GM21367 (cell line): ENCODE data around the gene TMTC1.

Experiments used
- ATAC-seq: cut with Tn5 transposase; IDR thresholded peaks from one replicate; pipeline ENCODE4 v1.9.1; 2021; ENCODE audit not compliant: unreplicated experiment

The TMTC1 gene

GRCh38 chr12:29545102-29545467 lies 238.7 kb downstream of the TMTC1 start:
- peak; percentile 81 for ATAC-seq

GRCh38 chr12:29544428-29545101 lies 239.2 kb downstream of the TMTC1 start:
- ATAC-seq: peak; percentile 20

- no peak for ATAC-seq
These were observed 240.7 kb downstream of the TMTC1 start for GRCh38 chr12:29543036-29543435.

- ATAC-seq: no peak
These were observed 246.4 kb downstream of the TMTC1 start for GRCh38 chr12:29537298-29537697.

GRCh38 chr12:29534935-29535334 lies 248.8 kb downstream of the TMTC1 start:
- no peak for ATAC-seq

GRCh38 chr12:29533815-29534489 lies 249.8 kb downstream of the TMTC1 start:
- ATAC-seq: no peak

- ATAC-seq: no peak
These were observed 252.3 kb downstream of the TMTC1 start for GRCh38 chr12:29531471-29531870.

- no peak for ATAC-seq
These were observed 253.3 kb downstream of the TMTC1 start for GRCh38 chr12:29530436-29530835.

GRCh38 chr12:29528161-29528560 lies 255.6 kb downstream of the TMTC1 start:
- no peak for ATAC-seq

GRCh38 chr12:29521951-29522350 lies 261.8 kb downstream of the TMTC1 start:
- ATAC-seq: no peak

- ATAC-seq: no peak
These were observed 264.1 kb downstream of the TMTC1 start for GRCh38 chr12:29519585-29520182.

- no peak for ATAC-seq
These were observed 265.3 kb downstream of the TMTC1 start for GRCh38 chr12:29518407-29518806.

GRCh38 chr12:29517264-29517663 lies 266.5 kb downstream of the TMTC1 start:
- no peak for ATAC-seq

- ATAC-seq: no peak
These were observed 267.3 kb downstream of the TMTC1 start for GRCh38 chr12:29516431-29516875.

- no peak for ATAC-seq
These were observed 273.1 kb downstream of the TMTC1 start for GRCh38 chr12:29510591-29511185.

GRCh38 chr12:29509503-29509902 lies 274.2 kb downstream of the TMTC1 start:
- ATAC-seq: no peak

- no peak for ATAC-seq
These were observed 274.8 kb downstream of the TMTC1 start for GRCh38 chr12:29508949-29509348.

- no peak for ATAC-seq
These were observed 278.6 kb downstream of the TMTC1 start for GRCh38 chr12:29505122-29505521.

- no peak for ATAC-seq
These were observed 280.5 kb downstream of the TMTC1 start for GRCh38 chr12:29503283-29503682.

- no peak for ATAC-seq
These were observed 284.5 kb downstream of the TMTC1 start for GRCh38 chr12:29499235-29499634.

GRCh38 chr12:29497588-29497987 lies 286.2 kb downstream of the TMTC1 start, which contains the start of gene OVCH1:
TSS of gene OVCH1 (minus strand) at chr12:29497686. CDS start at chr12:29497686, 0 bp downstream.
- ATAC-seq: no peak

GRCh38 chr12:29492891-29493290 lies 290.9 kb downstream of the TMTC1 start:
- no peak for ATAC-seq
